NB4 (cell line): ENCODE measurements around the gene BCAS3.

Source experiments
- MYC ChIP-seq: IDR thresholded peaks from 2 replicates; pipeline ENCODE4 v1.6.1; 2011; ENCODE audit warnings: low read depth, low read length
- POLR2A ChIP-seq: IDR thresholded peaks from 2 replicates; pipeline ENCODE4 v1.6.1; 2011; ENCODE audit warnings: mild to moderate bottlenecking; ENCODE audit not compliant: insufficient read length; ENCODE audit errors: extremely low read depth
- TF ChIP-seq, protein P1 (sequence below): IDR thresholded peaks from one replicate; pipeline ENCODE4 v1.5.1; 2012; ENCODE audit warnings: low read depth, low read length
- TF ChIP-seq, protein P2 (sequence below): IDR thresholded peaks from 2 replicates; pipeline ENCODE4 v1.6.1; 2011; ENCODE audit warnings: low read depth, low read length

DNA sequence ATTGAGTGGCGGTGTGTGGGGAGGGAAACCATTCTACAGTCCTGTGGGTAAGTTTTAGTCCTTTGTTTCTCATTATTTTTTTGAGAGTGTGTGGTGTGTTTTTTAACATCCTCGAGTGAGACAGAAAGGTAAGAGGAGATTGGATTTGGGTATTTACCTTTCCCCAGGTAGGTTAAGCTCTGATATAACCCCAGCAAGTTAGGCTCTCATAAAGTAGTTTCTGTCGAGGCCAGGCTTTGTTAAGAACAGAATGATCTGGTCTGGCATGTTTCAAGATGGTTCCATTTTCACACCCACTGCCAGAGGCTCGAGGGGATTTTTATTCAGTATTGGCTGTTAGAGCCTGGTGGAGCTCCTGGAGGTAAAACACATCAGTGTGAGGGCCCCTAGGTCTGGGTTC is 62.9 kb downstream of the BCAS3 start:
- no peak for TF ChIP-seq POLR2A
- TF ChIP-seq, protein P1, sequence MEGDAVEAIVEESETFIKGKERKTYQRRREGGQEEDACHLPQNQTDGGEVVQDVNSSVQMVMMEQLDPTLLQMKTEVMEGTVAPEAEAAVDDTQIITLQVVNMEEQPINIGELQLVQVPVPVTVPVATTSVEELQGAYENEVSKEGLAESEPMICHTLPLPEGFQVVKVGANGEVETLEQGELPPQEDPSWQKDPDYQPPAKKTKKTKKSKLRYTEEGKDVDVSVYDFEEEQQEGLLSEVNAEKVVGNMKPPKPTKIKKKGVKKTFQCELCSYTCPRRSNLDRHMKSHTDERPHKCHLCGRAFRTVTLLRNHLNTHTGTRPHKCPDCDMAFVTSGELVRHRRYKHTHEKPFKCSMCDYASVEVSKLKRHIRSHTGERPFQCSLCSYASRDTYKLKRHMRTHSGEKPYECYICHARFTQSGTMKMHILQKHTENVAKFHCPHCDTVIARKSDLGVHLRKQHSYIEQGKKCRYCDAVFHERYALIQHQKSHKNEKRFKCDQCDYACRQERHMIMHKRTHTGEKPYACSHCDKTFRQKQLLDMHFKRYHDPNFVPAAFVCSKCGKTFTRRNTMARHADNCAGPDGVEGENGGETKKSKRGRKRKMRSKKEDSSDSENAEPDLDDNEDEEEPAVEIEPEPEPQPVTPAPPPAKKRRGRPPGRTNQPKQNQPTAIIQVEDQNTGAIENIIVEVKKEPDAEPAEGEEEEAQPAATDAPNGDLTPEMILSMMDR = no peak
- TF ChIP-seq, protein P2, sequence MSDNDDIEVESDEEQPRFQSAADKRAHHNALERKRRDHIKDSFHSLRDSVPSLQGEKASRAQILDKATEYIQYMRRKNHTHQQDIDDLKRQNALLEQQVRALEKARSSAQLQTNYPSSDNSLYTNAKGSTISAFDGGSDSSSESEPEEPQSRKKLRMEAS = no peak
- no peak for TF ChIP-seq MYC
